A549 (cell line): ENCODE measurements around the gene PCDHA12.

Experiments
- CBX2 ChIP-seq: fragments of 200-600 bp; sonication (generic); IDR thresholded peaks from 2 replicates; pipeline ENCODE4 v1.6.1; 2016; ENCODE audit warnings: low read depth, mild to moderate bottlenecking, borderline replicate concordance
- CTCF ChIP-seq: fragments of >200 bp; sonication (Bioruptor Twin); formaldehyde crosslinking; IDR thresholded peaks from 3 replicates; pipeline ENCODE4 v1.5.1; 2016
- EHMT2 ChIP-seq: fragments of 200-600 bp; sonication (generic); IDR thresholded peaks from 2 replicates; pipeline ENCODE4 v1.6.1; 2016; ENCODE audit warnings: antibody characterized with exemption, low read depth, mild to moderate bottlenecking, moderate library complexity
- ESRRA ChIP-seq: fragments of 150-350 bp; IDR thresholded peaks from 2 replicates; pipeline ENCODE4 v1.6.1; 2014; ENCODE audit warnings: mild to moderate bottlenecking, low read length, borderline replicate concordance
- KDM1A ChIP-seq: fragments of 200-600 bp; sonication (generic); IDR thresholded peaks from 2 replicates; pipeline ENCODE4 v1.6.1; 2016; ENCODE audit warnings: low read depth, mild to moderate bottlenecking
- MAFK ChIP-seq: fragments of 450-650 bp; IDR thresholded peaks from 2 replicates; pipeline ENCODE4 v1.6.1; 2014; ENCODE audit not compliant: partially characterized antibody
- MYC ChIP-seq: IDR thresholded peaks from 2 replicates; pipeline ENCODE4 v1.6.1; 2012; ENCODE audit warnings: mild to moderate bottlenecking, inconsistent platforms, low read length, improper control_type of control experiment, borderline replicate concordance
- PHF8 ChIP-seq: fragments of 200-600 bp; sonication (generic); IDR thresholded peaks from 2 replicates; pipeline ENCODE4 v1.6.1; 2016; ENCODE audit warnings: low read depth, mild to moderate bottlenecking, antibody characterized with exemption, moderate library complexity, borderline replicate concordance
- POLR2AphosphoS2 ChIP-seq: conservative IDR thresholded peaks from 2 replicates; pipeline ENCODE4 v1.6.1; 2012; ENCODE audit warnings: low read length, improper control_type of control experiment, inconsistent platforms
- RAD21 ChIP-seq, 2 experiments: fragments of >200 bp in 1 of 2; sonication (Bioruptor Twin) in 1 of 2; formaldehyde crosslinking in 1 of 2; IDR thresholded peaks in 1 of 2; conservative IDR thresholded peaks in 1 of 2; 2 replicates in 1 of 2; 3 replicates in 1 of 2; pipeline ENCODE4 v1.6.1; 2012 to 2018; ENCODE audit warnings: inconsistent platforms in 1 of 2
- RCOR1 ChIP-seq: fragments of 150-350 bp; IDR thresholded peaks from 2 replicates; pipeline ENCODE4 v1.6.1; 2014; ENCODE audit warnings: antibody characterized with exemption, low read length, low read depth
- USF2 ChIP-seq: fragments of 450-650 bp; IDR thresholded peaks from 2 replicates; pipeline ENCODE4 v1.6.1; 2014; ENCODE audit warnings: antibody characterized with exemption

GRCh38 chr5:140870221-140871201 is 4.6 kb upstream of the PCDHA12 start:
- TF ChIP-seq CTCF: no peak
- TF ChIP-seq MAFK: no peak
- no peak for TF ChIP-seq USF2
- TF ChIP-seq RCOR1: no peak
- TF ChIP-seq POLR2AphosphoS2: no peak
- no peak for TF ChIP-seq KDM1A
- TF ChIP-seq MYC: no peak
- TF ChIP-seq RAD21 (conservative IDR thresholded peaks at IDR 0.05 in 1 of 2, IDR thresholded peaks at IDR 0.05 in 1 of 2): no peak
- no peak for TF ChIP-seq CBX2
- no peak for TF ChIP-seq ESRRA
- no peak for TF ChIP-seq PHF8
- no peak for TF ChIP-seq EHMT2
